Stimulated activated CD8-positive, alpha-beta memory T cell treated with anti-CD3 and anti-CD28 coated beads, Interleukin-7, amount 100 ng/mL, for 4 hours (primary cell): ENCODE measurements around the gene MCTP1.

ENCODE experiments used
- DNase-seq, 2 donors: peaks; one replicate each; pipeline ENCODE4 v3.0.0-alpha.2; 2020; ENCODE audit warnings: low read depth in 2 of 2

MCTP1 gene

GRCh38 chr5:94771742-94772141 is 513.2 kb downstream of the MCTP1 start:
- DNase-seq = no peak

GRCh38 chr5:94769996-94770395 is 514.9 kb downstream of the MCTP1 start:
- no peak for DNase-seq

DNA sequence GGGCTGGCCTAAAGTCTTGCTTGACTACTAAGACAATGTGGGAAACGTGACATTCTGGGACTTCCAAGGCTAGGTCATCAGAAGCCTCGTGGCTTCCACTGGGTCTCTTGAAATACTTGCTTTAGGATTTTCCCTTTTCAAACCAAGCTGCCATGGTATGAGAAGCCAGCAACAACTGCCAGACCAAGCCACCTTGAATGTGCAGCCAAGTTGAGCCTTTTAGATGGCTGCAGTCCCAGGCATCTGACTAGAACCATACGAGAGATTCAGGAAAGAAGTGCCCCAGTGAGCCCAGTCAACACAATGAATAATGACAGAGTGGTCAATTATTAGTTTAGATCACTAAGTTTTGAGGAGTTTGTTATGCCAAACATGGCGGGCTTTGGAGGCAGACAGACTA is 523.1 kb downstream of the MCTP1 start:
- DNase-seq = no peak

- DNase-seq = no peak
Measured at GRCh38 chr5:94761055-94761454, 523.8 kb downstream of the MCTP1 start.

- DNase-seq = no peak
Measured at GRCh38 chr5:94759961-94760360, 524.9 kb downstream of the MCTP1 start.

GRCh38 chr5:94759022-94759421 is 525.9 kb downstream of the MCTP1 start:
- DNase-seq = no peak

DNA sequence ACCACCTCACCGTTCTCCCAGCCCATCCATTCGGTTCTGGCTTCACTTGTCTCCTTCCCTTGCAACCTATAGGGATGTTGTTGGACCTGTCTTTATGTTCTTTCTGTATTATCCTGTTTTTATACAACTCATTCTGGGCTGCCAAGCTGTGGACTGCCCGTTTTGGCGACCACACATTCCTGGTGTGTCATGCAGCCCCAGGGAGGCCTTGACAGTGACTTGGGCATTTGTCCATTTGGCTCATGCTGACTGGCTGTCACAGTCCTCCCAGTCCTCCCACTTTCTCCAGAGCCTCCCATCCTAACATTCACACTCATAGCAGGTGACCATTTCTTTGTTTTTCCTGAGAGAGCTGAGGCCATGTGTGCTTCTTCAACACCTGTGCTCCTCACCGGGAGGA is 530.1 kb downstream of the MCTP1 start:
- DNase-seq = no peak

GRCh38 chr5:94751460-94751859 is 533.4 kb downstream of the MCTP1 start:
- DNase-seq = no peak

DNA sequence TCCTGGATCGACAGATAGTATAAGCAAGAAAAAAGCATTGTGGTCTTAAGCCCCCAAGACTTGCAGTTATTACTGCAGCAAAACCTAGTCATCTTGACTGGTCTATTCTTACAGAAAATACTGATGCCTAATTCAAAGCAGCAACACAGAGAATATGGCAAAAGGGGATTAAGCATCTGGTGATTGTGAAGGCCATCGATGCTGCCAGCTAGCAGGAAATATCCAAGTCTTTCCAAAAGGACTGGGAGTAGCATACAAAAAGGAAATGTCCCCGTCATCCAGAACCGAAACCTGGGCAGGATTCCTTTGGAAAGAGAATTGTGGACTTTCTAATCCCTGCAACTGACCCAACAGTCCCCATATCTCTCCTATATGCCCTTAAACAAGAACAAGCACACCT is 534.2 kb downstream of the MCTP1 start:
- no peak for DNase-seq

- DNase-seq = no peak
Measured at GRCh38 chr5:94749042-94749441, 535.9 kb downstream of the MCTP1 start.

DNA sequence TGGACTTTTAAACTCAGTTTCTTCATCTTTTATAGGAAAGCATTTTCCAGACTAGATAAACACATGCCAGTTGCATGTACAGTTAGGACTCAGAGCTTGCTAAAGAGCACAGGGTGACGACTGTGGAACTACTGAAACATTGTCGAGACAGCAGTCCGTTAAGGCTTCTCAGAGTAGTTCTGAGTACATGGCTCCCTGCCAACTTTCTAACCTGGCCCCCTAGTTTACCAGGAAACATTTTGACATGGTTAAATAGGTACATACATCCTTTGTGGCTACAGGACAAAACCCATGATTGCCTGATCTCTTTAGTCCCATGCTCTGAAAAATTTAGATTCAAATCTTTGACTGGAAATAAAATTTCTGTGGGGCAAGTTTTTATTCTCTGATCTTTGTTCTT is 536.7 kb downstream of the MCTP1 start:
- DNase-seq = no peak

- no peak for DNase-seq
Measured at GRCh38 chr5:94747371-94747770, 537.5 kb downstream of the MCTP1 start.

DNA sequence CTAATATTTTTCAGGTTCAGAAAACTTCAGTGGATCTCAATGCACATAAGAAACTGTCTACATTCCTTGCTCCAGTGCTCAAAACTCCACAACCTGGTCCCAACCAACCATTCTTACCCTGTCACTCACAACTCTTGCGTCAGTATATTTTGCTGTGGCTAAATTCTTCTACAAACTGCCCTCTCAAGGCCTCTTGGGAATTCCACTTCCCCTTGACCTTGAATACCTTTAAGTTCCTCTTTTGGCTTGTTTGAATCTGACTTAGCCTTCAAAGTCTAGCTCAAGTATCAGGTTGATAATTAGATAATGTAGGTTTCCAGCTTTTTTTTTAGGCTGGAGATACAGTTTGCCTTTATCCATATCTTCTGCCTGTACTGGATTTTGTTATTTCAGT is 538.2 kb downstream of the MCTP1 start:
- DNase-seq = no peak

DNA sequence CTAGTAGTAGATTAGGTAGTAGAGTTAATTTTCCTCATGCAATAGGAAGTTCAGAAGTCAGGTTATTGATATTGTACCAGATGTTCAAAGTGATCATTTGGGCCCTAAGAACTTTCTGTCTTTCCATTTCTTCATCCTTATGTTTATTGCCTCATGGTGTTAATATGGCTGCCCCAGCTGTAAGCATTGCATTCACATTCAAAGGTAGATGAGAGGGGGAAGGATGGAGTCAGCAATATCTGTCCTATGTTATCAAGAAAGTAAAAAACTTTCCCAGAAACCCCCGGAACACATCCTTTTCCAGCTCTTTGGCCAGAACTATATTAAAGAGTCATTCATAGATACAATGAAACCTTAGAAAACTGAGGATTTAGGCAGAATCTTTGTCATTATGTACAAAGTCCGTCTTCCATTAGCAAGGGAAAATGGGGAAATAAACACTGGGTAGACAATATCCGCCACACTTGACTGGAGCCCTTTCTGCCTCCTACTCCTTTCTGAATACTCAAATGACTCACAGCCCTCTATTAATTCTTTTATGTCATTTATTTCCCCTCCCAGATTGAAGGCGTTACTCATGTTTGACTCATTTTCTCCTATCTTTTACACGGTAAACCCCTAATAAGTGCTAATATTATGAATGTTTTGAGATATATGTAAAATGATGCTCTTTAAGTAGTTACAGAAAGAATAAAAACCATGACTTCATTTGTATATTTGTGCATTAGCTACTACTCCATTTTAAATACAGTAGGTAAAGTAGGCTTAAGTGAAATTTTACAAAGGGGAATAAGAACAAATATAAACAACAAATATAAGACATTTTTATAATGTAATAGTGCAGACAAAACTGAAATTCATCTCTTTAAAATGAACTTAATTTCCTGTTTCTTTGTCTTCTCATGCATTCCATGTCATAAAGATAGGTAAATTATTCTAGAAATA is 538.8 kb downstream of the MCTP1 start:
- no peak for DNase-seq

DNA sequence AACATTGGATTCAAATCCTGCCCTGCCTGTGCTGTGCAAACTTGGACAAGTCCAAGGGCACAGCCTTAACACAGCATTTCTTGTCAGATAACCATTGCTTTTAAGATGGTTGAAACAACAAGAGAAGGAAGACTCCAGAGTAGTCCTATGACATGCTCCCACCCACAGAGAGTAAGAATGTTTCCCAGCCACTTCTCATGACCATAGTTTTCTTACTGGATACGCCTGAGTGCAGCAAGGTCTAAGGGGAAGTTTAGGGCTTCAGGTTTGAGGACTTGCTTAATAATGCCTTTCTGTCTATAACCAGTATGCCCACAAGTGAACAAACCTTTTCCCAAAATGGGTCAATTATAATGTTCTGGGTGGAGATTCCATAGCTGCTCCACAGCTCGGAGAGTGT is 540.0 kb downstream of the MCTP1 start:
- no peak for DNase-seq

DNA sequence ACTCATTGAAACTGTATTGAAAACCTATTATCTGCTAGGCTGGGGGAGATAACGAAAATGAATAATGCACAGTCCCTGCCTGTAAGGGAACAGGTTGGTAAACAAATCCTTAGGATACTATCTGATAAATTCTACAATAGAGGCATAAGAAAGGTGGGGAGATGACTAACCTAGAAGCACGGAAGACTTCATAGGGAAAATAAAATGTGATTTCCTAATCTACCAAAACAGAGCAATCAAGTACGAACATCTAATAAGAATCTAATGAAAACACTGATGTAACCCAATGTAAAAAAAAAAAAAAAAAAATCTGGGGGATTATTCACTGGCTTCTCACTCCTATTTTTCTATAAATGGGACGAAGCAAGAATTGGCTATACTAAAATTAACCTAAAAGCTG is 542.0 kb downstream of the MCTP1 start:
- no peak for DNase-seq

- DNase-seq = no peak
Measured at GRCh38 chr5:94740286-94740685, 544.6 kb downstream of the MCTP1 start.

GRCh38 chr5:94736498-94736897 is 548.4 kb downstream of the MCTP1 start:
- DNase-seq = no peak

DNA sequence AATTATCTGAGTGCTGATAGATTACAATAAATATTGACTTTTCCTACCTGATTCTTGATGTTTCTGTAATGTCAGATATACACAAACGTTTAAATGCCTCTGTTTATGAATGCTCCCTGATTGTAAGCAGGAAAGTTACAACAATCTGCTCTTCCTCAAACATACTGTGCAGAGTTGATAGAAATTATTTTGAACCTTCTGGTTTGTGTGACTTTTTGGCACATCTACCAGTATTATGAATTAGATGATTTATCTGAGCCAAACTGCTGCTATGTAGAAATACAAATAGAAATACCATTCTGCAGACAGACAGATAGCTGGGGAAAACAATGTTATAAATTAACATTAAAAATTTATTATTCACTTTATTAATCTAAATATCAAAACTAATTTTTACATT is 553.4 kb downstream of the MCTP1 start:
- no peak for DNase-seq

DNA sequence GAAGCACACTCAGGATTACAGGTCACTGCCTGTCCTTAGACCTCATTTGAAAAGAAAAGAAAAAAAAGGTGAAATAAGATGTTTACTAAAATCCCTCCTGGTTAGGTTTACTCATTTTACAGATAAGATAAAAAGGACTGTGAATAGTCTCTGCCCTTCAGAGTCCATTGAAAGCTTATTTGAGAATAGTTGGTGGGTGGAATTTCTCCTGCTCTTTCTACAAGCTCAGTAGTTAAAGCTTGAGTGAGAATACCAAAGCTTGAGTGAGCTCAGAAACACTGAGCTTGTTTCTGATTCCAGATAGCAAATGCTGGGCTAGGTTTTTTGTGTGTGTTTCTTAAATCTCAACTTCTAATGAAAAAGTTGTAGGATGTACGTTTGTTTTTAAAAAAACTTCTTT is 559.8 kb downstream of the MCTP1 start:
- DNase-seq = no peak

DNA sequence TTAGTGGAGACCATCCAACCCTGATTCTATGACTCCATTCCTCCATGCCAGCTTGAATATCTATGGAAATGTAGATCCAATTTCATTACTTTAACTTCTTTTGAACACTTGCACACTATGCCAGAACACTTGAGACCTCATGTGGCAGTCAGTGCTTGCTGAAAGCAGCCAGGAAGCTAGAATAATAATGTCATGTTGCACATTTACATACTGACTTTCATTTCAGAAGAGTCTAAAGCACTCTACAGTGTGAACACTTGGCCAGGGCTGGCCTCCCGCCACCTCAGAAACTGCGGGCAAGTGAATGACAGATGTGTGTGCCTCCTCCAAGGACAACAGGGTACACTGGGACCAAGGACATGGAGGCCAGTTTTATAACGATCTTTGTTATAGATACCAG is 569.1 kb downstream of the MCTP1 start:
- no peak for DNase-seq

DNA sequence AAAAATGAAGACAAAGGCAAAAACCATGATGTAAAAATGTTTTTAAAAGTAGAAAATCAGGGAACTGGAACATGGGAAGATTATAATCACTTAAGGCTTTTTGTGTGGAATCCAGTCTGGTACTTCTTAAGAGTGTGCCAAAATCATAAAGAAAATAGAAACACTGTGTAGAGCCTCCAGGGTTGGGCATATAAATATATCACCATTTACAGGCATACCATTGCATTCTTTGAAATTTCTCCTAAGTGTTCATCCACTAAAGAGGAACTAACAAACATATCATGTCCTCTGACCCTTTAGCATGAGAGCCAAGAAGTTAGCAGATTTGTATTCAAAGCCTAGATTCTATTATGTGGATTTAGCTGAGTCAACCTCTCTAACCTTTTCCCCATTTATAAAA is 573.1 kb downstream of the MCTP1 start:
- DNase-seq = no peak

- no peak for DNase-seq
Measured at GRCh38 chr5:94709277-94709676, 575.6 kb downstream of the MCTP1 start.

DNA sequence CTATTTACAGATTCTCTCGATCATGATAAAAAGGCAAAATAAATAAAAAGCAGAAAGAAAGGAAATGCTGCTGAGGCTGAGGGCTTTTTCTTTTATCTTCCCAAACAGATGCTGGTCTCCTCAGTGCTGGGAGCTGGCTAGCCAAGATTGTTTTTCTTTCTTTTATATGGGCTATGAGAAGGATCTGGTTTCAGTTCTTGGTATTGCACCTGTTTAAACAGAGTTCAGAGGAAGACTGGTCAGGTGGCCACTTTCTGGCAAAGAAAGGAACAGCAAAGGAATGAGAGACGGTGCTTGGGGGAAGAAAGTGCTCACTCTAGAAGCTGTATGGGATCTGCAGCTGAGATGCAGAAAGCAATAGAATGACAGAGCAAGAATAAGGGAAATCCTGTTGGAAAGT is 577.5 kb downstream of the MCTP1 start:
- DNase-seq = no peak
